HG03457 (cell line): ENCODE data around the gene RASSF7.

ENCODE experiments used
- ATAC-seq: cut with Tn5 transposase; IDR thresholded peaks from one replicate; pipeline ENCODE4 v1.9.1; 2021; ENCODE audit warnings: moderate number of reproducible peaks; ENCODE audit not compliant: unreplicated experiment

RASSF7 gene

DNA sequence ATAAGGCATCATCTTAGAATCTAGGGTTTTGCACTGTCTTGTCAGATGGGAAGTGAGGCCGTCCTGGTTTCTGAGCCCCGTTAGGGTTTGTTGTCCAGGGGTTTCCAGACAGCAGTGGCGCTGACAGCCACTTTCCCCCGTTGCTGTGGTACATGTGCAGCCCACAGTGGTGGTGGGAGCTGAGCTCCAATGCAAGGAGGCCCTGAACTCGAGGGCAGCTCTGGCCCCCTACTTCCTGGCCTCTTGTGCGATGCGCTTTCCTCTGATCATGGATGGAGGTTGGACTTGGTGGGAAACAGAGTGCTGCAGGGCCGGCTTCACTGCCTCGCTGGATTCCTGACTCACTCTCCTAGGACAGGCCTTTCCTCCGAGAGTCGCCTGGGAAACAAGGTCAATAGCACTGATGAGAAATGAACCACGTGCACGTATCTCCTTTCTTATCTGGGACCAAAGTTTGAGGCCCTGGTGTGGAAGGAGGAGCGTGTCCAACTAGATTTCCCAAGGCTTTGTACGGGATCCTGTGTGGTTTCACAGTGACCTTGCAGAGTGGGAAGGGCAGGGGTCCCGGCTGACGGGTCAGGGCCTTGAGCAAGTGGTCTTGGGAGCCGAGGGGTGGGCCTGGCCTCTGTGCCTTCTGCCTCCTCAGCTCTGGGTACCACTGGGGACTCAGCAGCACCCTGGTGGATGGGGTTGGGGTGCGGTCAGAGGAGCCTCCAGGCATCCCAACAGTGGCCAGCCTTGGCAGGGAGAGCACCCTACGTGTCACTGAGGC lies 19.2 kb downstream of the RASSF7 start:
- ATAC-seq: no peak

GRCh38 chr11:581342-581741 lies 20.6 kb downstream of the RASSF7 start:
- no peak for ATAC-seq

DNA sequence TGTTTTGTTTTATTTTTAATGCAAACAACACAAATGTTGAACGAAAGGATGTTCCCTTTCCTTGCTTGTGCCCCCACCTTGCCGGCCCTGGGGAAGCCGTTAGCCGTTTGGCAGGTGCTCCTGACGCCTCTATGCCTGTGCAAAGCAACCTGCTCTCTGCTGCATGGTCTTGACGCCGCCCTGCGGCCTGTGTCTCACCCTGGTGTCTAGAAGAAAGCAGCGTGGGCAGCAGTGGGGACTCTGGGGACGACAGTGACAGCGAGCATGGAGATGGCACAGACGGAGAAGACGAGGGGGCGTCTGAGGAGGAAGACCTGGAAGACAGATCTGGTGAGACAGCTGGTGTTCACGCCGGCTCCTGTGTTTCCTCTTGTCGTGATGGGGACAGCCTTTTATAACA lies 21.0 kb downstream of the RASSF7 start:
- no peak for ATAC-seq

GRCh38 chr11:584287-584686 lies 23.5 kb downstream of the RASSF7 start:
- no peak for ATAC-seq

GRCh38 chr11:586376-587316 lies 25.9 kb downstream of the RASSF7 start:
- no peak for ATAC-seq

GRCh38 chr11:587546-587945 lies 26.8 kb downstream of the RASSF7 start:
- ATAC-seq: no peak

DNA sequence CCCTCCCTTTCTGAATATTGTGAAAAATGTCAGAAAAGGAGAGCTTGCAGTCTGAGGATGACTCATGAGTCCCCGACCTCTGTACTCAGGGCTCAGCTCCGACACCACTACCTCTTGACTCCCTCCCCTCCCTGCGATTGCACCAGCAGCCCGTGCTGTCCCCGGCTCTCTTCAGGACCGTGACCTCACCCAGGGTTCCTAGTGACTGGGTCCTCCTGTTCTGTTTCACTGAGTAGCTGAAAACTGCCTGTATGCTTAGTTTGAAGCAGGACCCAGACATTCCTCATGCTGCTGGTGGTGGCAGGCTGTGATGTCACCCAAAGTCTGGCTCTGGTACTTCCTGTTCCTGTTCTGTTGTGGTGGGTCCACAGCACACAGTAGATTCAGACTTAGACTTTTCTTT lies 27.2 kb downstream of the RASSF7 start:
- ATAC-seq: no peak

GRCh38 chr11:589798-590197 lies 29.0 kb downstream of the RASSF7 start:
- no peak for ATAC-seq

DNA sequence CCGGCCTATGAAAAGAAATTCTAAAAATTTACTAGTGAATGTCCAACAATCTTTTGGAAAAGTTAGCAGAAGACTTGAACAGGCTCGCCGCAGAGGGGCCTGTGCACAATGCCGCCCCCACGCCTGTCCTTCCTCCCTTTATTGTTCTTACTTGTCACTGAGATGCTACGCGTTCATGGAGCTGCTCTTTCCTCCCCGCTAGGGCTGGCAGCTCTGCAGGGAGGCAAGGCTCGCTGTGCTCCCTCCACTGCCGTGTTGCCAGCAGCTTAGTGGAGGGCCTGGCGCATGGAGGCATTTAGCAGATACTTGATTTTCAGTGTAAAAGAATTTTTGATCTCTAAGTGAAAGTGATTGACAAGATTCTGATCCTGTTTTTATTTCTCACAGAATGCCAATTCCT lies 30.2 kb downstream of the RASSF7 start:
- ATAC-seq: no peak

DNA sequence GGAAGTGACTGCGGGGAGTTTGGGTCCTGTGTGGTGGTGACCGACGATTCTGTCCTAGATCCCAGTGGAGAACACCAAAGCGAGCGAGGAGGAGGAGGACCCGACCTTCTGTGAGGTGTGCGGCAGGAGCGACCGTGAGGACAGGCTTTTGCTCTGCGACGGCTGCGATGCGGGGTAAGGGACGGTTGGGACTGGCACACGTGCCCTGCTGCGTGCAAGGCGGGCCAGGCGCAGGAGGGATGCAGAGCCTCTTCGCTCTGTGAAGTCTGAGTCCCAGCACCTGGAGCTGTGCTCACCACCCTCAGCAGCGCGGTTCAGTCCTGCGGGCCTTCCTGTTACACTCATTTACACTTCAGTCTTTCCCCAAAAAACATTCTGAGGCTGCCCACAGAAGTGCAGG lies 31.7 kb downstream of the RASSF7 start:
- ATAC-seq: no peak

DNA sequence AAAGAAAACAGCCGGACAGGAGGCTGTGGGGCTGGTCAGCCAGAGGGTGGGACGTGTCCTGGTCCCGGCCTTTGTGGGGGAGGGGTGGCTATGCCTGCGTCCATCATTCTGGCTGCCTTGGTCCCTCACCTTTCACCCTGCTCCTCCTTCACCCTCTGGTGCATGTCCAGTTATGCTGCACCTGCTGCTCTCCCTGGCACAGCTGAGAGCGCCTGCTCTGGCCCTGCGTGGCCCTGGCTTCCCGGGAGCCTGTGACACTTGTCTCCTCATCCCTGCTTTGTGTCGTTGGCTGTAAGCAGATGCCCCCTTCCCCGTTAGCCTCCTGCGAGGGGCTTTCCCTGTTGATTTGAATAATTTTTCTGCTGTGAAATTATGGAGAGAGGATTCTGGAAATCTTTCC lies 32.1 kb downstream of the RASSF7 start:
- no peak for ATAC-seq

GRCh38 chr11:593347-593746 lies 32.6 kb downstream of the RASSF7 start:
- no peak for ATAC-seq

GRCh38 chr11:595400-595799 lies 34.6 kb downstream of the RASSF7 start:
- ATAC-seq: no peak

DNA sequence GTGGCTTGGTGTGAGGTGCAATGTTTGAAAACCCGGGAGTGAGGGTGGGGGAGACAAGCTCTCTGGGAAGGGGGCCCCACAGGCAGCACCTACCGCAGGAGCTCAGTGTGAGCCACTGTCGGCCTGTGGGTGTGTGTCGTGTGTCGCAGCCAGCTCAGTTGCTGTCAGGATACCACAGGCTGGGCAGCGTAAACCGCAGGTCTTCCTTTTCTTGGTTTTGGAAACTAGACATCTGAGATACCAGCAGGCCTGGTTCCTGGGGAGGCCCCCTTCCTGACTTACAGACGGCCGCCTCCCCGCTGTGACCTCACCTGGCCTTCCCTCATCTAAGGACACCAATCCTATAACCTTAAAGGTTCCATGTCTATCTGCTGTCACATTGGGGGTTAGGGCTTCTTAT lies 35.6 kb downstream of the RASSF7 start:
- ATAC-seq: no peak

DNA sequence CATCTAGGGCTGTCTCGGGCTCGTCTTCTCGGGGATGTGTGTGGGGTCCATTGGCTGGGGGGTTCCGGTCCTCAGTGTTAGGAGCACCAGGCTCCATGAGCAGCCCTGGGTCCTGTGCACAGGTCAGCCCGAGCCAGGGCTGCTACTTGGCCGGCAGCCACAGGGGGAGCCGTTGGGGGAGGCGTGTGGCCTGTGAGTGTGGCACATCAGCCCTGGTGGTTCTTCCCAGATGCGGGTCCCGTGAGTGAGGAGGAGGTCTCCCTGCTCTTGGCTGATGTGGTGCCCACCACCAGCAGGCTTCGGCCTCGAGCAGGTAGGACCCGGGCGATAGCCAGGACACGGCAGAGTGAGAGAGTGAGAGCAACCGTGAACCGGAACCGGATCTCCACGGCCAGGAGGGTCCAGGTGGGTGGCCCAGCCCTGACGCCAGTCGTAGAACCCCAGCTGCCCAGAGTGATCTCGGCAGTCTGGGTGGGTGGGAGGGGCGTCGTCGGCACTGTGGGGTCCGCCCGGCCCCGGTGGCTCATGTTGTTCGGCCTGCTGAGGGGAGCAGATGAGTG lies 36.5 kb downstream of the RASSF7 start:
- no peak for ATAC-seq

GRCh38 chr11:598005-598680 lies 37.4 kb downstream of the RASSF7 start:
- no peak for ATAC-seq

DNA sequence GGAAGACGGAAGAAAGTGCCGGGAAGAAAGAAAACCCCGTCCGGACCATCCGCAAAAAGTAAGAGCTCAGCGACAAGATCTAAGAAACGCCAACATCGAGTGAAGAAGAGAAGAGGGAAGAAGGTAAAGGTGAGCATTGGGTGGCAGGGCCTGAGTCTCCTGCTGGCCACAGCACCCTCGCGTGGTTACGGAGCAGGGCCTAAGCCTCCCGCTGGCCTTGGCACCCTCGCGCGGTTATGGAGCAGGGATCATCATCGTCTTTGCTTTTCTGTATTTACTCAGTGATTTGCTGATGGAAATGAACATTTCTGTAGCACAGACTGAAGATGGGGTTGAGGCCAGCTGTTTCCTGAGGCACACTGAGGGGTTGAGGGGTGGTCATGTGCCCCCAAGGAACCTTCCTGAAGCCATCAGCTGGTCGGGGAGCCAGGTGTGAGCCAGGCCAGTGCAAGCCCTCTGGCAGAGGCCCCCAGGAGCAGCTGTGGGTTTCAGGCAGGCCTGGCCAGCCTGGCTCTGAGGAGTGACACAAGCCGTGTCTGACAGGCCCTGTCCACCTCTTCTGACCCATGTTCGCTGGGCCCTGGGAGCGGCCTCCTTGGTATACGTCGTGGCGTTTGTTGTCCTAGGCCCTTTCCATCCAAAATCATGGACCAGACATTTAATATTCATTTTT lies 40.9 kb downstream of the RASSF7 start:
- ATAC-seq: no peak

GRCh38 chr11:603154-603553 lies 42.4 kb downstream of the RASSF7 start:
- no peak for ATAC-seq

- ATAC-seq: no peak
Measured at GRCh38 chr11:605286-606129, 44.7 kb downstream of the RASSF7 start.

GRCh38 chr11:606245-606644 lies 45.5 kb downstream of the RASSF7 start:
- ATAC-seq: no peak
